Esophagus mucosa (tissue), 1 donor: ENCODE results near the gene NLGN3. TPM values are rescaled to one million over a fixed set of nuclear protein-coding genes. Genes with fewer than 3 reads are reported as not detected.

ENCODE experiments used
- ATAC-seq: fragments of 200-7000 bp; cut with Tn5 transposase; one replicate; pipeline ENCODE4 v1.9.1; 2020
- total RNA-seq: library from RNA; stranded (reverse); gene quantifications from one replicate; pipeline ENCODE4 v1.2.4, GENCODE V29; 2023
- donor health status: DM: yes; HTN: yes; CAD: no.

The NLGN3 gene
- total RNA-seq, 1 donor from 2014 or later, result 0.08 TPM

GRCh38 chrX:71214604-71215337 is 70.1 kb downstream of the NLGN3 start:
- peak; percentile 42 for ATAC-seq

- no peak for ATAC-seq
Measured at GRCh38 chrX:71215338-71215912, 70.8 kb downstream of the NLGN3 start.

- no peak for ATAC-seq
Measured at GRCh38 chrX:71216485-71216884, 71.8 kb downstream of the NLGN3 start.

GRCh38 chrX:71217298-71217697 is 72.7 kb downstream of the NLGN3 start:
- no peak for ATAC-seq

Other genes with a start within 250 kb of the NLGN3 start
- gene TEX11, start 236.1 kb upstream of the NLGN3 start, total RNA-seq, result not detected
- gene SLC7A3, start 213.7 kb upstream of the NLGN3 start, total RNA-seq, result not detected
- gene SNX12, start 76.5 kb upstream of the NLGN3 start, total RNA-seq, result 57.3 TPM
- 6.4 TPM for gene FOXO4, start 49.0 kb upstream of the NLGN3 start, total RNA-seq
- gene CXorf65, start 38.1 kb upstream of the NLGN3 start, total RNA-seq, result not detected
- gene IL2RG, start 33.3 kb upstream of the NLGN3 start, total RNA-seq, result 1.9 TPM
- 23.3 TPM for gene MED12, start 26.2 kb upstream of the NLGN3 start, total RNA-seq
- 0.12 TPM for gene GJB1, start 78.4 kb downstream of the NLGN3 start, total RNA-seq
- 8.5 TPM for gene ZMYM3, start 109.3 kb downstream of the NLGN3 start, total RNA-seq
- gene NONO, start 138.8 kb downstream of the NLGN3 start, total RNA-seq, result 192 TPM
- gene ITGB1BP2, start 156.9 kb downstream of the NLGN3 start, total RNA-seq, result 0.56 TPM
- 16.7 TPM for gene TAF1, start 221.5 kb downstream of the NLGN3 start, total RNA-seq